SU-DHL-6 (cell line): ENCODE data around the gene PPM1L.

Experiments used
- CTCF ChIP-seq: fragments of 200-600 bp; sonication (generic); IDR thresholded peaks from one replicate; pipeline ENCODE4 v1.5.1; 2017; ENCODE audit warnings: antibody characterized with exemption, mild to moderate bottlenecking, low read length, moderate library complexity; ENCODE audit not compliant: insufficient read depth, poor library complexity, severe bottlenecking
- EZH2phosphoT487 ChIP-seq: fragments of 200-600 bp; sonication (generic), shearing (Covaris generic); conservative IDR thresholded peaks from 2 replicates; pipeline ENCODE4 v1.6.1; 2018; ENCODE audit warnings: mild to moderate bottlenecking, antibody characterized with exemption, low read length, moderate library complexity, mixed read lengths

- TF ChIP-seq CTCF (no peak), EZH2phosphoT487 (no peak)
These were observed 81.5 kb downstream of the PPM1L start for GRCh38 chr3:160837394-160837980.
